Kidney capillary endothelial cell (primary cell): Measurements from ENCODE around the gene SNRPD3.
"Not testable (repeated sequence)": the region's sequence is repeated elsewhere in the genome, so short reads cannot be mapped to it uniquely, and the experiment has no call there.

Experiments
- DNase-seq: peaks from one replicate; pipeline ENCODE4 v3.0.0-alpha.2; 2018; ENCODE audit warnings: low spot score

Gene SNRPD3

GRCh38 chr22:24614794-24615193, 59.0 kb downstream of the SNRPD3 start:
- not testable (repeated sequence) for DNase-seq

- DNase-seq: not testable (repeated sequence)
Observed at GRCh38 chr22:24621244-24621643, 65.4 kb downstream of the SNRPD3 start.

GRCh38 chr22:24622596-24622995, 66.8 kb downstream of the SNRPD3 start:
- DNase-seq: not testable (repeated sequence)
